NCI-H1694 (cell line): ENCODE results near the gene MOSPD3.

ENCODE experiments used
- DNase-seq: peaks from one replicate; lab custom pipeline; 2025; lab: John Stamatoyannopoulos, UW

MOSPD3 gene

DNA sequence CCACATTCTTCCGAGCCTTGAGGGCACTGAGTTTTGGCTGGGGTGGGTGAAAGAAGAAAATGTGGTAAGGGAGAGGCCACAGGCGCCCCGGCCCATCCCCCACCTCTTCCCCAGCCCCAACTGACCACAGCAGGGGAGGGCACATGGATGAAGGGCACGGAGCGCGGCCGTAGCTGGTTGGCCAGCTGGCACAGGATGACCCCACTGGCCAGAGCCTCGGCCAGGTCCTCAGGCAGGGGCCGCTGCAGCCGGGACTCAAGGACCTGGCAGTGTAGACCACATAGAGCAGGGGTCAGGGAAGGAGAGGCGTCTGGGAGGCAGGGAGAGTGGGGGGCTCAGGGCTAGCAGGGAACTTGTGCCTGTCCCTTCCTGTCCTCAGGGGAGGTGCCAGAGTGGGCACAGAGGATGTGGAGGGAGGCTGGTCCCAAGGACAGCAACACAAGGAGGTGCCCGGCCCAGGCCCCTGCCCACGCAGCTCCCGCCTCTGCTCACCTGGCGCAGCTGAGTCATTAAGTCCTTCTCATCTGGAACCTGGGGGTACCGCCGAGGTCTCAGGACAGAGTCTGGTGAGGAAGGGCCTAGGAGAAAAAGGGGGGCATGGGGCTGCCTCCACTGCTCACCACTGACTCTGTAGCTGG, 36.5 kb upstream of the MOSPD3 start:
- DNase-seq = no peak

DNA sequence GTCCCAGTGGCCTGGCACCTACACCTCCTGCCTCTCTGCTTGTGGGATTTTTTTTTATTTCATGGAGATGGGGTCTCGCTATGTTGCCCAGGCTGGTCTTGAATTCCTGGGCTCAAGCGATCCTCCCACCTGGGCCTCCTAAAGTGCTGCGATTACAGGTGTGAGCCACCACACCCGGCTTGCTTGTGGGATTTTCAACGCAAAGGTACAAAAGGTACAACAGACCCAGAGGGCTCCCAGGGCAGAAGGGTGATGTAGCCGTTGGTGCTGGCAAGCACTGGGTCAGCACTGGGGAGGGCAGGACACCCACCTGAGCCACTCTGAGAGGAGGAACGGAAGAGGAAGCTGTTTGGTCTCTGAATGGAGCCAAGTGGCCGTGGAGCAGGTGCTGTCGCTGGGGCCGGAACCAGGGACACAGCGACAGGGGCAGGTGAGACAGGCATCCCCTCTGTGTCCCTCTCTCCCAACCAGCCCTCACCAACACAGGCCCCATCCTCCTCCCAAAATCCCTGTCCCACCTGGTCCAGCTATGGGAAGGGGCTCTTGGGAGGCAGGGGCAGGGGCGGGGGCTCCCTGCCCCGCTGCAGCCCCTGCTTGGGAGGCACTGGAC, 35.9 kb upstream of the MOSPD3 start:
- DNase-seq = no peak

DNA sequence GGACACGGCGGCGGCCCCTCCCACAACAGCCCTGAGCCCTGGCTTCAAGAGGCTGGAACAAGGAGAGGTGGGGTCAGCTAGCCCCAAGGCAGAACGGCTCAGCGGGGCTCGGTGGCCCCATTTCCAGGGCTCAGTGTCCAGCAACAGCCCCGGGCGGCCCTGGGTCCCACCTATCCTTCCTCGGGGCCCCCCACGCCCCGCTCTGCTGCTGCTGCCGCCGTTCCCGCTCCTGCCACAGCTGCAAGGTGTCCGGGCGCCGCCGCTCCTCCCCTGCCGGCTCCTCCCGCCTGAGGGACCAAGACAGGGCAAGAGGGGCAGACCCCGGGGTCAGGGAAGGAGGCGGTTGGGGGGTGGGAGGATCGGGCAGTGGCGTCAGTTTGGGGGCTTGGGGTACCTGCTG, 35.2 kb upstream of the MOSPD3 start:
- DNase-seq = no peak

DNA sequence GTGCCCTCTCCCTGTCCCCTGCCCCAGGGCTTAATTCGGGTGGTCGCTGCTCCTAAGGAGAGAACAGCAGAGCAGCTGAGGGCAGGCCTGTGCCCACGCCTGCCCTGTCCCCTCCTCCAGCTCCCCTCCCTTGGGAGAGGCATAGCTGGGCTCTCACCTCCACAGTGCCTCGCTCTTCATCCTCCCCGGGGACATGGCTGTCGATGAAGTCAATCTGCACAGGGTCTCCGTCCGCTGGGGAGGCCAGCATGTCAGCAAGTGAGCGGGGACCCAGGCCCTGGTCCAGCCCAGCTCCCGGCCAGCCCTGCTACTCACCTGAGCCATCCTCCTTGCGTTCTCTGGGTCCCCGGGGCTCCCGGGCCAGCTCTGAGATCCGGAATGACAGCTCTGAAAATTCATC, 34.8 kb upstream of the MOSPD3 start:
- no peak for DNase-seq

DNA sequence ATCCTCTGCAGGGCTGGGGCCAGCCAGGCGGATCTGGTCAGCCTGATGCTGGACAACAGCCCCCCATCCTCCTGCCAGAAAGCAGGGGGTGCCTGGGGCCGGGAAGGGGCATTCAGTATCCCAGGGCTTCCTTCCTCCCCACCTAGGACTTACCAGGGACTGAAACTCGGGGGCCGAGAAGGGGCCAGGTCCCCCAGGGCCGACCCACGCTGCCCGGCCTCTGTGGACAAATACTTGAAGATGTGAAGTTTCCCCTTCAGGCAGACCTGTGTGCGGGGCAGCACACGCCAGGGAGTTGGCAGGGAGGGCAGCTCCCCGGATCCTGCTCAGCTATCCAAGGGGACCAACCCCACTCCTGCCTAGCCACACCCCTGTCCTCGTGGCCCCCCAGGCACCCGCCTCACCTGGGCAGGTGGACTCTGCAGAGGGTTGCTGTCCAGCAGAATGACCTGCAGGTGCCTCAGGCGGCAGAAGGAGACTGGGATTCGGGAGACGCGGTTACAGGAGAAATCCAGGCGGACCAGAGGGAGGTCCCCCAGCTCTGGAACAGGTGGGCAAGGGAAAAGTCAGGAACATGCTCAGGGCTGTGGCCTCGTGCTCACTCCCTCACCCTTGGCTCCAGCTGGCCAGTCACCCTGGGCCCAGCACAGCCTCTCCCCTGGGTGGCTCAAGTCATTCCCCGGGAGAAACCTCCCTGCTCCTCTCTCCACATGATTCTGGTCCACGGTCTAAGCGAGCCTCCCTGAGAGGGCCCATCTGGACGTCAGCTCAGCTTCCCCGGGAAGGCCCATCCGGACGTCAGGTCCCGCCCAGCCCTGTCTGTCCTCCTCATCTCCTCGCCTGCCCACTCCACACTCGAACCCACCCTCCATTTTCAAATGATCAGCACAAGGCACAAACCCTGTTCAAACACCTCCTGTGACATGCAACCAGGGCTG, 33.8 kb upstream of the MOSPD3 start:
- DNase-seq = no peak

DNA sequence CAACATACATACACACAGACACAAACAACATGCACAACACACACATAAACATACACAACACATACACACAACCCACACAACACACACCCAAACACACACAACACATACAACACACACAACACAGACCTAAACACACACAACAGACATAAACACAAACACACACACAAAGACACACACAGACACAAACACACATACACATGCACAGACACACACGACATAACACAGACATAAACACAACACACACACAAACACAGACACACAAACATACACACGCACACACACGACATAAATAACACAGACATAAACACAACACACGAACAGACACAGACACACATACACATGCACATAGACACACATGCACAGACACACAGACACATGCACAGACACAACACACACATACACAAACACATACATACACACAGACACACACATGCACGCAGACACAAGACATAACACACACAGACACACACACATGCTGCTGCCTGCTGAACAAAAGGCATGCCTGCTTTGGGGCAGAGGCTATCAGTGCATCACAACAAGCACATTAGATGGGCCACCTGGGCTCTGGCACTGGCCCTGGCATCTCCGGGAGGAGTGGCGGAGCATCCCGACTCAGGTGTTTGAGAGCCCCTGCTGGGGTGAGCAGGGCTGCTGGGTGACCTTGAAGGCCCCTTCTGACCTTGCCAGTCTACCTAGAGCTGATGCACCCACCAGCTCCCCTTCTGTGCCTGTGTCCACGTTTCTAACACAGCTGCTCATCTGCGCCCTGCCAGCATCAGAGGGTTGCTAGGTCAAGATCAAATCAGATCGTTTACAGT, 31.7 kb upstream of the MOSPD3 start:
- DNase-seq = no peak

DNA sequence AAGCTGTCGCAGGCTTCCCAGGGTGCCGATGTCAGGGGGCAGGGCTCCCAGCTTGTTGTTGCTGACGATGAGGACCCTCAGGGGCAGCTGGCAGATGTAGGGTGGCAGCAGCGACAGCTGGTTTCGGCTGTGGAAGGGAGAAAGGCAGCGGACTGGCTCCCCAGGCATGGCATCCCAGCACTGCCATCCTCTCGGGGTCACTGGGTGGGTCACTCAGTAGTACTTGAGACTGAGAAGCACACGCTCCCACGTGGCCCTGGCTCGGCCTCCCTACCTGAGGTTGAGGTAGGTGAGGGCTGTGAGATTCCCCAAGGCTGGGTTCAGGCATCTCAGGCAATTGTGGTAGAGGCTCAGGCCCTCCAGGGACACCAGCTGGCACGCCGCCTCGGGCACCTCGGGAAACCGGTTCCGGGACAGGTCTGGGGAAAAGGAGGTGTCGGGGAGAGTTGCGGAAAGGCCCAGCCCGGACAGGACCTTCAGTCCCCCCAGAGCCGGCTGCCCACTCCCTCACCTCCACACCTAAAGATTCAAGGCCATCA, 30.2 kb upstream of the MOSPD3 start:
- no peak for DNase-seq

DNA sequence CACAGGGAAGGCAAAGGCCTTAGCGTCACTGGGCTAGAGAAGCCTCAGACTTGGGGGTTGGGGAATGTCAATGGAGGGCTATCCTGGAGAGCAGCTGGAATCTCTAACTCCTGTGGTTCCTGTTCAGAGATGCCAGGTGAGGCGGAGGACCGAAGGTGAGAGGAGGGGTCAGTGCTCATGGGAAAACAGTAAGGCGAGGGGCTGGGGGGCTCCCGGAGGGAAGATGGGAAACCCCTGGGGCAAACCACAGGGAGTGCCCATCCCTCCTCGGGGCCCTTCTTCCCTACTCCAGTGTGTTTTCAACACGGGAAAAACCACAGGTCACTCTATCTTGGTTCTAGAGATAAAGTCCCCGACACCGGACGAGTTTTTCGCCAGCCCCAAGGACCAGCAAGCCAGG, 29.7 kb upstream of the MOSPD3 start:
- DNase-seq = no peak

DNA sequence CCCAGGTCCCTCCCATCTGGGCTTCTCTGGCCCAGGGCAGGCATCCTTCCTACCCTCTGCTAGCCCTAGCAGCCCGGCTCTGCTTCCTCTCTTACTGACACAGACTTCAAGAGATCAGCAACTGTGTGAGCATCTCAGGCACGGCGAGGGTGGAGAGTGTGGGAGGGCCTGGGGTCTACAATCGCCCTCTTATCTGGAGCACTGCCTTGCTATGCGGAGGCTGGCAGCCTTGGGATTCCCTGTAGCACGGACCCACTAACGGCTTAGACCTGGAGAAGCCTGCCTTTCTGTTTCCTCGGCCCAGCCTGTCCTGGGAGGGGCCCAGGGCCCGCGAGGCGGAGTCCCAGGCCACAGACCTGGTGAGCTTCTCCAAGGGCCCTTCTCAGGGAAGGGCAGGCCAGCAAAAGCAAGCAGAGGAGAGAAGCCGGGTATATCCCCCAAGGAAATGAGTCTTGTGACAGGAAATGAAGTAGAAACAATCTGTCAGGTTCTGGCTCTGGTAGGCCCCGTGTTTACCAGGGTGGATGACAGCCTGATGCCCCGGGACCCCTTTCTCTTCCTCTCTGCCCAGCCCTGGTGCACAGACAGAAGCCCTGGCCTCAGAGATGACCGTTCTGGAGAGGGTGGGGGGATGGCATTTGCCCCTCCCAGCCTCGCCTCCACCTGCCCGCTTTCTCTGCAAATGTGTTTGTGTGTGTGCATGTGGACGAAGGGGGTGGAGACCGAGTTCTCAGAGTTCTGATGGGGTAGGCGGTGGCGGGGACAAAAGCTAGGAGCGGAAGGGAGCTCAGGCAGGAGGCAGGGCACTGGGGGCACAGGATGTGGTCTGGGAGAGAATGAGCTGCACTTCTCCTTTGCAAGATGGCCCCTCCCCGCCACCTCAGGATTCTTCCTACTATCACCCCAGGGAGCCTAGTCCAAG, 28.9 kb upstream of the MOSPD3 start:
- no peak for DNase-seq

DNA sequence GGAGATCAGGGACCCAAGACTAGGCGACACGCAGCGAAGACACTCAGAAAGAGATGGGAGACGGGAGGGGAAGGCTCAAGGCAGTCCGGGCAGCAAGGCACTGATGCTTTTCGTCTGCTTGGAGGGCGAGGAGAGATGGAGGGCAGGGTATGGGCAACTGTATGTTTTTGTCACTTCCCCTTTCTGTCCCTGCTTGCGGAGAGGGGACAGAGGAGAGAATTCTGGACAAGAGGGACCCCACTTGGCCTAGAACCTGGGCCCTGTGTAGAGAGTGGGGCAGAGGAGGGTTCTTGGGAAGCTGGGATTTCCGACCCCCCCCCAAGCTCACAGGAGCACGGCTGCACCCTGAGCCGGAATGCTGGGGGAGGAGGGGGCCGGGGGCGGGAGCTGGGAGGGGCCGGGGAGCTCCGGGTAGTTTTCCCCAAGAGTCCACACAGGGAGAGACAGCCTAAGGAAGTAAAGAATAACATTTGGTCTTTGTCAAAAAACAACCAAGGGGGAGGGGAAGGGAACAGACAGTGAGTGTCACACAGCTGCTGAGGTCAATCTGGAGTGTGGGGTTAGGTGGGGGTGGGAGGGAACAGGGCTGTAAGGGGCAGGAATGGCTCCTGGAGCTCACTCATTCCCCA, 28.2 kb upstream of the MOSPD3 start:
- DNase-seq = no peak

DNA sequence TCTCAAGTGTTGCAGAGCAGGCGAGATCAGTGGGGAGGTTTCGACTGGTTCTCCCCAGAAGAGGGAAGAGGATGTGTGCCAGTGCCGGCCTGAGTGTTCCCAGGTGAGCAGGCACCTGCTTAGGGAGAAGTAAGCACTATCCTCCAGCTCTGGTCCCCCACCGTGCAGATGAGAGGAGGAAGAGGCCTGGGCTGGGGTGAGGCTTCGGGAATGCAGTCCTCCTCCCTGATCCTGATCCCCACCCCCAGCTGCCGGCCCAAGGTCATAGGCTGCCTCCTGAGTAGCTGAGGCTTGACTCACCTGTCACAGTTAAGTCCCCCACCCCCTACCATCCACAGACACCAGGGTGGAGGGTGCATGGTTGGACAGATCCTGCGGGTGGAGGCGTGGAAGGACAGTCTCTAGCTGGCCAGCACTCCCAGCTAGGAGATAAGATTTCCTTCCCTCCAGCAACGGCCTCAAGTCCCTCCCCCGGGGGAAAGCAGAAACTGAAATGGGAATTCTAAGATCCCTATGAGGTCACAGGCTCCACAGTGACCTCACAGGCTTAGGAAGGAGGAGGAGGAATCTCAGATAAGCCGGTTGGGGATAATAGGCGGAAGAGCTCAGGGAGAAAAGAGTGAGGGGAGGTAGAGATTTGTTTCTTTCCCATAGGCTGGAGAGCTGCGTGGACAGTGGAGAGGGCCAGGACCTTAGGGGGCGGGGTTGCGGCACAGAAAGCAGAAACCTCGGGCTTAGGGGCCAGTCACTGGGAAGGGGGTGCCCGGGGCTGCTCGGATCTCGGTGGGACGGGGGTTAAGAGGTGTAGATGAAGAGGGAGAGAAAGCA, 27.4 kb upstream of the MOSPD3 start:
- DNase-seq = no peak

DNA sequence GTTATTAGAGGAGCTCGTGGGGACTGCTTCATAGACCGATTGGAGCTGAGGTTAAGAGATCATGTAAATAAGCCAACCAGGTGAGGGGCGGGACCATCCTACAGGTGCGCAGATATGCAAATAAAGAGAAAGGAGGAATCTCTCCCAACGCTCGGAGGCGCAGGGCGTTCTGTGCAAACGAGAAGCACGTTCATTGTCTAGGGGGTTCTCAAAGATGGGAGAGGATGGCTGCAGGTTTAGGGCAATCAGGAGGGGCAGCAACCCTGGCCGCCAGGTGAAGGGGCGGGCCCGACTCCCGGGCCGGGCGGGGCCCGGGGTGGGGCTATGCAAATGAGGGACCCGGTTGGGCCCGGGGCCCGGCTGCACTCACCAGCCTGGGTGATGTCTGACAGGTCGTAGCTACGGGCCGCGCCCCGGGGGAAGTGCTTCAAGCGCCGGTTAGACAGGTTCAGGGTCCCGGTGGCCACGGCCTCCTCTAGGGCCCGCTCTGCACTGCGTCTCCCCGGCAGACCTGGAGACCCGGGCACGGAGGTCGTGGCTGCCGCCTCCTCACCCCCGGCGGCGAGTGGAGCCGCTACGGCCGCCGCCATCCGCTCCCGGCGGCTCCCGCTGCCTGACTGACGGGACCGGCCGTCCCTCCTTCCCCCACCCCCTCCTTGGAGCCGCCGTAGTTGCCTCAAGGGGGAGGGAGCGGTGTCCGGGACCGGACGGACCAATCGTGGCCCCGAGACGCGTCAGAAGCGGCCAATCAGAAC, 26.7 kb upstream of the MOSPD3 start, which contains the start of gene LRCH4:
Gene LRCH4 (minus strand): TSS at position 619 of the 755 bp plus-strand sequence. CDS start 29 bp downstream, at position 590.
- DNase-seq = peak; percentile 24

DNA sequence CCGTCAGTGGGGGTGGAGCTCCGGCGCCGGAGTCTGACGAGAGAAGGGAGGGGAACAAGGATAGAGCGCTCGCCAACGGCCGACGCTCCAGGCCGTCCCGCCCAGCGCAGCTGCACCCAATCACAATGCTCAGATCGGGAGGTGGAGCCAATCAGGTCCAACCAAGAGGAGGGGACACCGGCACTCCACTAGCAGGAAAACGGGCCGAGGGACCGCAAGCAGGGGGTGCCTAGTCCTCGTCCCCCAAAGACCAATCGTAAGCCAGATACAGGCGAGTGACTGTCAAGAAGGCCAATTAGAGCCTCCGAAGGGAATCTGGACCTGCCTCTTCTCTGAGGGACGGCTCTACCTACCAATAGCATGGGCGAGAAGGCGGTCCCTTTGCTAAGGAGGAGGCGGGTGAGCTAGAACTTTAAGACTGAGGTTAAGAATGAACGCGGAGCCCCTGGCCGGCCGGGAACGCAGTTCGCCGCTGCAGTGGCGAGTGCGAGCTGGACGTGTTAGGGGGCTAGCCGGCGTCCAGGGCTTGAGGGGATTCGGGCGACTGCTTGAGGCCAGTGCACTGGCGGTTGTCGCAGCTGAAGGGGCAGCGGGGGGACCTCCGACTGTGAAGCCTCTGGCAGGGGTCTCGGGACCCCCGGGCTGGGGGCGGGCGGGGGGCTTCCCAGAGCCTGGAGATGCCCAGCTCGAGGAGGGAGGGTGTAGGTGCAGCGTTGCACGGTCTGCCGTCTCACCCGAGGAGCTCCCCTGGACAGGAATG, 25.9 kb upstream of the MOSPD3 start, which contains the start of gene FBXO24:
Gene FBXO24 (plus strand): TSS at position 63 of the 760 bp plus-strand sequence. CDS start 298 bp downstream, at position 361.
- peak; percentile 99 for DNase-seq

DNA sequence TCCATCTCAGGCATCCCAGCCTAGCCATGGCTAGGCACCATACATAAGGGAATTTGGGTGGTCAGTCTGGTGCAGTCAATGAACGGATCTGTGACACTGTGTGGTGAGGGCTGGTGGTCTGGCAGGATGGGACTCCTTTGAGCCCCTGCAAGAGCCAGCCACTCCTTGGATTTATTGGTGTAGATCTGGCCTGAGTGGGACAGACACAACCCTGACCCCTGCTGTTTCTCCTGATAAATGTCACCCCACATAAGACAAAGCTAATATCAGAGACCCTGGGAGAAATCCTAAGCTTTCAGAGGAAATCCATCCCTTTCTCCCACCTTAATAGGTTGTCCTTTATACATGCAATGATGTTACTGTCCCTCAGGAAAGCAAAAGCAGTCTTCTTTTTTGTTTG, 23.9 kb upstream of the MOSPD3 start:
- no peak for DNase-seq

DNA sequence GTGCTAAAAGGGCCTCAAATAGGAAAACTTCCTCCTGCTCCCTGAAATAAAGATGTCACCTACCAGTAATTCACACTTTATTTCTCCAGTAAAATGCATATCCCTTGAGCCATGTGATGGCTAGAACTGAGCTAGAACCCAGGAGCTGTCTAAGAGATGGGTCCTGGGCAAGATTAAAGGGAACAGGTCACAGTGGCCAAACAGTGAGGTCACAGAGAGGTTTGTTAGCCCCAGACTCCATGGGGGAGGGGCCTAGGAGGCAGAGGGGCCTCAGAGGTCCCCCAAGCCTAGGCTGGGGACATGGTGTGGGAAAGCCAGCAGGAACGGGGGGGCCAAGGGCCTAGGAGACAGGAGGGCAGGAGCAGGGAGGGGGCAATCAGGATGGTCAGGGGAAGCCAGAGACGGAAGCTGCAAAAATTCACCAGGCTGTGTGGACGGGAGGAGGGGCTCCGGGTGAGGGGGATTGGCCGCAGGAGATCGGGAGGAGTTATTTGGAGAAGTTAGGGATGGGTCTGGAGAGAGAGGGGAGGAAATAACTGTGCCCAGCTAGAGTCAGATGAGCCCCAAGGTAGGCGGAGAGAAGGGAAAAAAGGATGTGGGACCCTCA, 22.9 kb upstream of the MOSPD3 start:
- DNase-seq = no peak

DNA sequence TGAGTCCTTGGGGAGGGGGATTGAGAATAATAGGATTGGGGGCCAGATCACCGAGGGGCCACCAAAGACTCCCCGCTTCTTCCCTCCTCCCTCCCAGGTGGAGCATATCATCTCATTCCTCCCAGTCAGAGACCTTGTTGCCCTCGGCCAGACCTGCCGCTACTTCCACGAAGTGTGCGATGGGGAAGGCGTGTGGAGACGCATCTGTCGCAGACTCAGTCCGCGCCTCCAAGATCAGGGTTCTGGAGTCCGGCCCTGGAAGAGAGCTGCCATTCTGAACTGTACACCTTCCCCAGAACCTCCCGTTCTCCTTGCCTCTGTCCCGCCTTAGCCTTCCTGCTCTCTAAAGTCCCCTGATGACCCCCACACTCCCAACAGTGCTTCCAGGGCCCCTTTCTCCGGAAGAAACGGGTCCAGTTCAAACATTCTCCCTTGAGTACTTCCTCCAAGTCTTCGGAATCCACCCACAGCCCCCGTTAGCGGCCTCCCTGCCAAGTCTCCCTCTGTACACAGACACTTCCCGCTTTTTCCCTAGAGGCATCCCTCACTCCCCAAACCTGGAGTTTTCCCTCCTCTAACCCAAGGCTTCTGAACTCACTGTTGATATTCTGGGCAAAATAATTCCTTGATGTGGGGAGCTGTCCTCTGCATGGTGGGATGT, 22.1 kb upstream of the MOSPD3 start:
- no peak for DNase-seq

DNA sequence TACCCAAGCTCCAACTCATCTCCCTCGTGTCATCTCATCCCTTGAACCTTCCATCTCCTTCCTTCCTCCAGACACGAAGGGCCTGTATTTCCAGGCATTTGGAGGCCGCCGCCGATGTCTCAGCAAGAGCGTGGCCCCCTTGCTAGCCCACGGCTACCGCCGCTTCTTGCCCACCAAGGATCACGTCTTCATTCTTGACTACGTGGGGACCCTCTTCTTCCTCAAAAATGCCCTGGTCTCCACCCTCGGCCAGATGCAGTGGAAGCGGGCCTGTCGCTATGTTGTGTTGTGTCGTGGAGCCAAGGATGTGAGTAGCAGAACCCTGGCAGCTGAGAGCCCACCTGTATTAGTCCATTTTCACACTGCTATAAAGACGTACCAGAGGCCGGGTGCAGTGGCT, 20.7 kb upstream of the MOSPD3 start:
- no peak for DNase-seq
